Activated CD8-positive, alpha-beta memory T cell treated with anti-CD3 and anti-CD28 coated beads, Interleukin-2, amount 50 U/mL, for 24 hours (primary cell): ENCODE results near the gene CDRT15.
"Not testable (repeated sequence)": the region's sequence is repeated elsewhere in the genome, so short reads cannot be mapped to it uniquely, and the experiment has no call there.

Source experiments
- DNase-seq: peaks from one replicate; pipeline ENCODE4 v3.0.0-alpha.2; 2020; ENCODE audit errors: extremely low read depth

Gene CDRT15

GRCh38 chr17:14236762-14237161 lies at the start of gene CDRT15:
Gene CDRT15, minus strand, starts transcription at chr17:14236862. Its CDS starts 29 bp downstream, at chr17:14236833.
- not testable (repeated sequence) for DNase-seq

GRCh38 chr17:14282726-14283125 lies 46.1 kb upstream of the CDRT15 start:
- DNase-seq: no peak

- DNase-seq: no peak
Measured at GRCh38 chr17:14281530-14281929, 44.9 kb upstream of the CDRT15 start.

DNA sequence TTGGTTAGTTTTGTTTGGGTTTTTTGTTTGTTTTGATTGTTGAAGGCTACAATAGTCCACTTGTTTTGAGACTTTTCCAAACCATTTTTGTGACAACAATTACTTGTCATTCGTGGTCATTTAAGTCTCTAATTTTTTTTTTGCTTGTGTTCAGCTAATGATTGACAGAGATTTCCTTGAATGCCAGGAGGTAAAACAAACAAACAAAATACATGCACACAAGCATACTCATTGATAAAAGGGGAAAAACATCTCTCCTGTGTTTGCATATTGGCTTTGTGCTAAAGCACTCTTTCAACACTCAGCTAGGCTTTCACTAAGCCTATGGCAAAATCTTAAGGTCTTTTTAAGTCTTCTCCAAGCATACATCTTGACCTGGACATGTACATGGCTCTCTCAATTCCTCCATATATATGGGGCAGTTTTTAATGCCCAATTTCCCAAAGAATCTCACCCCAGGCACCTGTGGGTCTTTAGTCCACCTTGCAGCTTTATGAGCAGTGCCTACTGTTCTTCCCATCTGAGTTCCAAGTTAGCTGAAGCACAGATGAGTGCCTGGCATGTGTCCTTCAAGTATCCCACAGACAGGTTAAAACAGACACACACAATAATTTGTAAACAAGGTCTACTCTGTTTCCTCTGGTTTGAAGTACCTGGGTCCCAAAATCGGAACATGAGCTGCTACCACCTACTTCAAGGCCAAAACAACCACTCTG lies 40.0 kb upstream of the CDRT15 start:
- no peak for DNase-seq

DNA sequence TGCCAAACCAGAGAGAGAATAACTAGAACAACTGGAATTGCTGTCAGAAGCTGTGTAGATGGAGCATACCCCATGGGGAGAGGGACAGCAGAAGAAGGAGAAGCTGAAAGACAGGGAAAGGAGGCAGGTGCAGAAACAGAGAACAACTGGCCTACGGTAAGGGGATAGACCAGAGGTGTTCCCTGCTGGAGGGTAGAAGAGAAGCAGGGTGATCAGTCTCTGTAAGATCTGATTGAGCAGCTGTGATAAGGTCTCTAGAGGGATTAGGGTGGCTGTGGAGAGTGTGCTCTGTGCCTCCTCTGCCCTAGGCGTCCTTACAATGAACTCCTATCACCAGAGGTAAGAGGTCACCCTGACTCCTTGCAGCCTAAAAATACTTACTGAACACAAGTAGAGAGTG lies 33.8 kb upstream of the CDRT15 start:
- DNase-seq: no peak

DNA sequence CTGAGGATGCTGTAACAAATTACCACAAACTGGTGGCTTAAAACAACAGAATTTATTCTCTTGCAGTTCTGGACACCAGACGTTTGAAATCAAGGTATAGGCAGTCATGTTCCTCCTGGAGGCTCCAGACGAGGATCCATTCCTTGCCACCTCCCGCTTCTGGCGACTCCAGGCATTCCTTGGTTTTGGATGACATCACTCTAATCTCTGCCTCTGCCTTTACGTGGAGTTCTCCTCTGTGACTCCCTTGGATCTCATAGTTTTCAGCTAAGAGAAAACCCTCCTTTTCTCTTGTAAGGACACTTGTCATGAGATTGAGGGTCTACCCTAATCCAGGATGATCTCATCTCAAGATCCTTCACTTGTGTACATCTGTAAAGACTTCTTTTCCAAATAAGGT lies 32.8 kb upstream of the CDRT15 start:
- no peak for DNase-seq

DNA sequence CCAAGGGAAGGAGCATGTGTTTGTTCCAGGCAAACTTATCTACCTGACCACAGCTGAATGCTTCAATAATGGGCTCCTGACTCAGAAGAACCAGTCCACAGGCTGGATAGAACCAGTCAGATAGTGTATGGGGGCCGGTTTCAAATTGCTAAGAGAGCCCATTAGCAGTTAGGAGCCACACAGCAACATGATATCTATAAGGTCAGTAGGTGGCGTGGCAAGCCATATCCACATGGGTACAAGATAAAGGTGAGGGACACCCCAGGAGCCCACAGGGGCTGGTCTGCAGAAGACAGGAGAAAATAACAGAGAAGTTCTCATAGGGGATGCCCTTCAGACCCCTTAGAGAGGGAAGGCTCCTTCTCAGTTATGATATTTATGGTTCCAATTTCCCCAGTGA lies 31.6 kb upstream of the CDRT15 start:
- DNase-seq: no peak

DNA sequence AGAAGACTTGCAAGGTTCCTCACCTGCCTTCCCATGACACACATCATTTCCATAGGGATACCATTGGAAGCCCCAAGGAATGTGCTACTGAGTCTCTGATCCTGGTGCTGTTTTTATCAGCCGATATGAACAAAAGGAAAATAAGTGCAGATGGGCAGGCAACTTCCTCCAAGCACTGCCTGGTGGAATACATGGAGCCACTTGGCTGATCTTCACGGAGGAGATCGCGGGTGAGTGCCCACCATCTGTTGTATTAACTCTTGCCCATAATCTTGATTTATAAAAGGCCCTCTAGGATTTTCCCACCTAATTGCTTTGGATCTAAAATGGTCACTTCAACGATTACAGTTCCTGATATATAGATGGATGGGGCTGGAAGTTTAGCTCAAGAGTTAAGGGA lies 24.7 kb upstream of the CDRT15 start:
- no peak for DNase-seq

DNA sequence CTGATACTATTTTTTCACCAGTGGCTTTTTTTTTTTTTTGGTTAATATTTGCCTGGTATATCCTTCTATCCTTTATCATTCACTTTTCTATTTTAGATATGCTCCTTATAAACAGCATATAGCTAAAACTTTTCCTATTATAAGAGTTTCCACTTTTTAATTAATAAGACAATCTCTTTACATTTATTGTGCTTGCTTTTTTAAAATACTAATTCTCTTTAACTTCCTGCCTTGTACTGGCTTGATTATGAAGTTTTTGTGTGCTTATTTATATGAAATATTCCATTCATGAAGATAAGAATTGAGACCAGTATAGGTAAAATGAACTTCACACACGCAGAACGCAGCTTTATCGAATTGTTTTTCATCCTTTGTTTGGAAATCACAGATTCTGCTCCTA lies 9.0 kb upstream of the CDRT15 start:
- no peak for DNase-seq

- DNase-seq: no peak
Measured at GRCh38 chr17:14245002-14245401, 8.3 kb upstream of the CDRT15 start.

DNA sequence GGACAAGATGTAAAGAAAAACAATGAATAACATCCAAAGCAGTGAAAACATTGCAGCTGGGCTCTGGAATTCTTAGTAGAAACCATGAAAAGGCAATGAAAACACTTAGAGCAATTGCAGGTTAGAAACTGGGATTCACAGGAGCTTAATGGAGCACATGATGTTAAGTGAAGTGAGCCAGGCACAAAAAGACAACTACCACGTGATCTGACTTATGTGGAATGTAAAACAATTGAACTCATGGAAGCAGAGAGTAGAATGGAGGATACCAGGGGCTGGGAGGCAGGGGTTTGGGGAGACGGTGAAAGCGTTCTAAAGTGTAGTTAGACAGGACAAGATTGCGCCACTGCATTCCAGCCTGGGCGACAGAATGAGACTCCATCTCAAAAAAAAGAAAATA lies 2.6 kb upstream of the CDRT15 start:
- not testable (repeated sequence) for DNase-seq

DNA sequence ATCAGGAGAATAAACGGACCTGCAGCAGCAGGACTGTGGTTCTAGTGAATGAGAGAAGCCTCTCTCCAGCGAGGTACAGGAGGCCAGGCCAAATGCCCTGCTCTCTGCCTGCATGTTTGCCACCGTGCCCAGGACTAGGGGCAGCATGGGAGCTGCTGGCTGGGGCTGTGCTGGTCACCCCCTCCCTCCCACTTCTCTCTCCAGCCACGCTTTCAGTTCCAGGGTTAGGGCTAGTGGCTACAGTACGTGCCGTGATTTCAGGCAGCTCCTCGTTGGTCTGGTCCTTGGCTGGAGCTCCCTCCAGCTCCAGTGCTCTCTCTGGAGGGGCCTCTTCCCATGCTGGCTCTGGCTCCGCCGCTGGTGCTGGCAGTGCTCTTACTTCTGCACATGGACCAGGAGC lies 630 bp downstream of the CDRT15 start:
- not testable (repeated sequence) for DNase-seq

DNA sequence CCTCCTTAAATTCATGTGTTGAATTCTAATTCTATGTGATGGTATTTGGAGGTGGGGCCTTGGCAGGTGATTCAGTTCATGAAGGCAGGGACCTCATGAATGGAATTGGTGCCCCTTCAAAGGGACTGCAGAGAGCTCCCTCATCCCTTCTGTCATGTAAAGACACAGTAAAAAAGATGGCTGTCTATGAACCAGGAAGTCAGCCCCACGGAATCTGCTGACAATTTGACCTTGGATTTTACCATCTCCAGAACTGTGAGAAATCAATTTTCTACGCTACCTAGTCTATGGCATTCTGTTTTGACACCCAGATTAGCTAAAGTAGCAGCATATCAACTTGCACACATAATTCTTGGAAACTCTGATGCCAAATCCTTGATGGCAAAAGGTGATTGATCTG lies 1.6 kb downstream of the CDRT15 start:
- DNase-seq: not testable (repeated sequence)

DNA sequence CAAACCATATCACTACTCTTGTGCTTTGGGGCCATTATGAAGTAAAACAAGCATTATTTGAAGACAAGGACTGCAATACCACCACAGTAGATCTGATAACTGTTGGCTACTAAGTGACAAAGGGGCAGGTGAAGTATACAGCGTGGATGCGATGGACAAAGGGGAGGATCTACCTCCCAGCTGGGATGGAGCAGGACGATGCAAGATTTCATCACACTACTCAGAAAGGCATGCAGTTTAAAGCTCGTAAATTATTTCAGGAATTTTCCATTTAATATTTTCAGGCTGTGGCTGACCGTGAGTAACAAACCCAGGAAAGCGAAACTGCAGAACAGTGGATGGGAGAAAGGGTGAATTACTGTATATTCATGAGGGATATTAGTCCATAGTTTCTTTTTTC lies 5.5 kb downstream of the CDRT15 start:
- DNase-seq: not testable (repeated sequence)

DNA sequence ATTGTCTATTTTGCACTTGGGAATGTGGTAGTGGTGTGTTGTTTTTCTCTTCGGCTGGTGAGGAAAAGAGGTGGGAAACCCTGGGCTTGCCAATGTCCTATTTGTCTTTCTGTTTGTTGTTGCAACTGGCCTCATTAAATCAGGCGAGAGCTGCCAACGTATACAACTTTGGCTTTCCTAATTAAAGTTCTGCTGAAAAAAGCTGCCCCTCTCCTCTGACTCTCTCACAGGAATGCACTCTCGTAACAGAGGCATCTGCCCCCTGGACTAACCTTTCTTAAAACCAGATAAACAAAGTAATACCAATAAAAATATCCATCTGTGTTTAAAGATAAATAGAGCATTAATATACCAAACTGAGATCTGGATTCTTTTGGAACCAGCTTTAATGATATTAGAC lies 7.8 kb downstream of the CDRT15 start:
- DNase-seq: no peak

DNA sequence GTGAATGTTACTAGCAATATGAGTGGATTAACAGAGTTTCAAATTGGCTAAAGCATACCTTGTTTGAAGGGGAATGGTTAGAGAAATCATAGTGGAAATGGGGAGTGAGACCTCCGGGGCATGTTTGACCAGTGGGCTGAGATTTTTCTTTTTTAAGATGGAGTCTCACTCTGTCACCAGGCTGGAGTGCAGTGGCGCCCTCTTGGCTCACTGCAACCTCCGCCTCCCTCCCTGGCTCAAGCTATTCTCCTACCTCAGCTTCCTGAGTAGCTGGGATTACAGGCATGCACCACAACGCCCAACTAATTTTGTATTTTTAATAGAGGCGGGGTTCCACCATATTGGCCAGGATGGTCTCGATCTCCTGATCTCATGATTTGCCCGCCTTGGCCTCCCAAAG lies 9.6 kb downstream of the CDRT15 start:
- DNase-seq: no peak

DNA sequence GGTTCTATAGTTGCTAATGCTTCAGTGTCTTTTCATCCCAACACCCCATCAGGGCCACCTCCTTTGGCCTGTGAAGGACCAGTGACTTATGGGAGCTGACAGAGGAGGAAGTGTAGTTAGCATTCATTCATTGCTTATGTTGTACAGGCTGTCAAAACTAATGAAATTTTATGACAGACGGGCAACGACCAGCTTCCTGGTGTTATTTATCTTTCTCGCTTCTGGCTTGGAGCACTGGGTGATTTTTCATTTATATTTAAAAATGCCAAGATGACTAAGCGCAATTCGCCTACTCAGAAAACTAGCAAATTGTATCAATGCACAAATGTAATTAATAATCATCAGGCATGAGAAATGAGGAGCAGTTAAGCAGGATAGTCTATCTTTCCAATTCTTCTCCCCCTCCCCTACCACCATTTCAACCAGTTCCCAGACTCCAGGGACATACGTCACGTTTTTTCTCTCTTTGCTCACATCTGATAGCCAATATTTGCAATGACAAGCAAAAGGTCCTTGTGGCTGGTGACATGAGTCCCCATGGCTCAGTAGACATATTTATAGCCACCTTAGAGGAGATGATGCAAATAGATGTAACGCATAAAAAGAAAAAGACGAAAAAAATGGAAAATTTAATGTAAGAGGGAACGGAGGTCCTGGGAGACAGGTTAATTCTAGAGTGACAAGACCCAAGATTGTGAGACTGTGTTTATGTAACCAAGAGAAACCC lies 11.2 kb downstream of the CDRT15 start:
- DNase-seq: no peak

DNA sequence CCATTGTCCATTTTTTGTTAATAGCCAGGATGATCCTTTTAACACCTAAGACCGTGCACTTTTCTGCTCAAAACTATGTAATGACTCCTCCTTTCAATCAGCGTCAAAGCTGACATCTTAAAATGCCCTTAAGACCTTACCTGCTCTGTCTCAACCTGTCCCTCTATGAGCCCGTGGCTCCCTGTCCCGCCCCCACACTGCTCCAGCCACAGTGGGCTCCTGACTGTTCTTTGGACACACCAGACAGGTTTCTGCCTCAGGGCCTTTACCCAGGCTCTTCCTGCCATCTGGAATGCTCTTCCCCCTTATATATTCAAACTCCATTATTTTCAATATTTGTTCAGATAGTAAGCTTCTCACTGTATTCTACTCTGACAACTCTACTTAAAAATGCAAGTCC lies 14.1 kb downstream of the CDRT15 start:
- DNase-seq: no peak

- DNase-seq: no peak
Measured at GRCh38 chr17:14214271-14214670, 22.4 kb downstream of the CDRT15 start.

DNA sequence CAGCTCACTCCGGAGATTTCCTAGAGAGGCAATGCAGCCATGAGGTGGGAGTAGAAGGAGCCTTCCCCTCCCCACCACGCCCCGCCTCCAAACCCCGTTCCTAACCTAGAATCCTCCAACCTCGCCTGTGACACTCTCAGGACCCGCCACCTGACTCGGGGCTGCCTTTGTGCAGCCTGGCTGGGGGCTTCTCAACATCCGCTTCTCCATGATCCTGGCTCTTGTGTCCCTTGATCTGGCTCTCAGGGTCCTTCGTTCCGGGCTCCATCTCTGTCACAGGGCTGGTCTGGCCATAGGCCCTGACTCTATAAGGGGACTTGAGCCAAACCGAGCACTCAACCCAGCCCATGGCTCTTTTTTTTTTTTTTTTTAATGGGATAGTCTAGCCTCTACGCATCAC lies 24.3 kb downstream of the CDRT15 start:
- no peak for DNase-seq

DNA sequence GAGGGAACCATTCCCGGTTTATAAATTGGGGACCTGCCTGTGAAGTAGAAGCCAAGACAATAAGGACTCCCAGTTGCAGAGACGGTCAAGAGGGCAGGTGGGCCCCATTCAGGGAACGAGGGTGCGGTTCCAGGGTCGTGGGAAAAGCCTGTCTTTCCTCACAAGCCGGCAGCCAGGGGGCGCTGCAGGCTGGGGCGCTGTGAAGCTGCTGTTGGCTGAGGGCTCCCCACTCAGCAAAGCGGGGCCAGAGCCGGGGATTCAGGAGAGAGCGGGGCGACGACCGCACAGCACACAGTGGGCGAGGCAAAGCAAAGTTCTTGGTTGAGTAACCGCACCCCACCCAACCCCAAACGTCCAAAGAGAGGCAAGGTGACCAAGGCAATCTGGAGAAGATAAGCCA lies 24.9 kb downstream of the CDRT15 start:
- DNase-seq: no peak

GRCh38 chr17:14211246-14211645 lies 25.4 kb downstream of the CDRT15 start:
- no peak for DNase-seq

DNA sequence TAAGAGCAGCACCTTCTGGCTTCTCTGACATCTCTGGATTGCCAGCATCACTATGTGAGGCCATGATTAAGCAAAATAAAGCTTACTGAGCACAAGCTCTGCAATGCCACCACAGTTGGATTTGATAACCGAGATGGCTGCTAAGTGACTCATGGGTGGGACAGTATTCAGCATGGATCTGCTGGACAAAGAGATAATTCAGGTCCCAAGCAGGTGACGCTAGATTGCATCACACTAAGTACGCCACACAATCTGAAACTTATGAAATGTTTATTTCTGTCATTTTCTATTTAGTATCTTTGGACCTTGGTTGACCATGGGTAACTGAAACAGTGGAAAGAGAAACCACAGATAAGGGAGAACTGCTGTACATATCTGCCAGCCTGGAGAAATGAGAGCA lies 27.4 kb downstream of the CDRT15 start:
- DNase-seq: no peak

GRCh38 chr17:14207791-14208190 lies 28.9 kb downstream of the CDRT15 start:
- no peak for DNase-seq
